Heart left ventricle (tissue), 16 donors: ENCODE data around the gene CHST11. TPM values are rescaled to one million over a fixed set of nuclear protein-coding genes. Genes with fewer than 3 reads are reported as not detected.
A peak's percentile ranks its signal among the peaks of the same experiment; 100 is the strongest.

Experiments used
- ATAC-seq, 4 donors: fragments of 200-7000 bp; cut with Tn5 transposase; one replicate each; pipeline ENCODE4 v1.9.1; 2020 to 2022; ENCODE audit warnings: moderate library complexity in 4 of 4, mild to moderate bottlenecking in 3 of 4, moderate number of reproducible peaks in 1 of 4
- DNase-seq, 5 donors: peaks; one replicate each; pipeline ENCODE4 v3.0.0-alpha.2; 2020
- H3K27ac ChIP-seq, 12 donors: fragments of 200-600 bp; sonication (generic) in 4 of 12; one replicate each; pipeline versions ENCODE4 v1.5.0 to v1.8.0; 2016 to 2022; ENCODE audit warnings: mild to moderate bottlenecking in 2 of 12
- H3K27me3 ChIP-seq, 9 donors: fragments of 200-600 bp; sonication (generic) in 2 of 9; one replicate each; pipeline versions ENCODE4 v1.5.1 to v1.8.0; 2016 to 2022; ENCODE audit warnings: mild to moderate bottlenecking in 3 of 9
- H3K36me3 ChIP-seq, 9 donors: fragments of 200-600 bp; sonication (generic) in 2 of 9; one replicate each; pipeline versions ENCODE4 v1.5.0 to v1.8.0; 2018 to 2022; ENCODE audit warnings: mild to moderate bottlenecking in 2 of 9
- H3K4me1 ChIP-seq, 12 donors: fragments of 200-600 bp; sonication (generic) in 4 of 12; one replicate each; pipeline versions ENCODE4 v1.5.0 to v1.8.0; 2016 to 2022; ENCODE audit warnings: mild to moderate bottlenecking in 3 of 12
- H3K4me3 ChIP-seq, 12 donors: fragments of 200-600 bp; sonication (generic) in 4 of 12; one replicate each; pipeline versions ENCODE4 v1.5.0 to v1.8.0; 2017 to 2022; ENCODE audit warnings: mild to moderate bottlenecking in 9 of 12, moderate library complexity in 4 of 12
- H3K9me3 ChIP-seq, 12 donors: fragments of 200-600 bp; sonication (generic) in 4 of 12; one replicate each; pipeline versions ENCODE4 v1.5.0 to v1.8.0; 2016 to 2022; ENCODE audit warnings: mild to moderate bottlenecking in 1 of 12
- POLR2A ChIP-seq, 2 donors: fragments of 450-650 bp; IDR thresholded peaks; one replicate each; pipeline ENCODE4 v1.6.1; 2017; ENCODE audit warnings: antibody characterized with exemption in 2 of 2, mild to moderate bottlenecking in 2 of 2, moderate library complexity in 2 of 2
- WGBS, 4 donors: extraction: QIAGEN DNeasy Blood & Tissue Kit in 2 of 4; methylation state at CpG; one replicate each; pipeline versions ENCODE4 v1.1.5 to v1.1.7; 2013 to 2018; 5-methylcytosine and 5-hydroxymethylcytosine counted together
- intact Hi-C, 10 donors: fragments of 100-400 bp; cut with DNase I; formaldehyde crosslinking; loops; one replicate each; pipeline versions ENCODE4 v1.11.1 to v1.14.2; 2022
- polyA plus RNA-seq, 2 donors: library from polyadenylated mRNA; stranded (reverse); fragments of 200-250 nt; gene quantifications; one replicate each; pipeline ENCODE4 v1.2.3, GENCODE V29; 2013
- total RNA-seq, 9 donors: library from RNA; depleted of rRNA in 2 of 9; stranded (reverse); fragments of >200 nt in 2 of 9; fragmentation: NEBNext Ultra II Directional in 3 of 9; extraction: Animal tissue kit (Norgen Biotek cat#: 25700) in 3 of 9; gene quantifications; one replicate each; pipeline versions ENCODE4 v1.1.0 to v1.2.4, GENCODE V29; 2016 to 2023
- TF ChIP-seq, protein P1 (sequence below), 12 donors: fragments of 200-600 bp; sonication (generic) in 4 of 12; IDR thresholded peaks; one replicate each; pipeline versions ENCODE4 v1.5.0 to v1.8.0; 2018 to 2022; ENCODE audit warnings: antibody characterized with exemption in 12 of 12, mild to moderate bottlenecking in 5 of 12
- donor health status: ischemic (EF 13 %, LVEDD 7.1; RV severe dilation, severe dysfunction).
- donor health status: healthy with polysubstance abuse.
- donor health status: DM: no; HTN: yes; CAD: no.
- donor health status: DM: no; HTN: no; CAD: no.
- donor health status: ischemic (EF 25% LVEDD 6.9; RV normal size, moderate dysfunction).
- donor health status: ischemic (EF 25% LVEDD 5.7; RV mildly dilated, moderate dysfunction).
- donor health status: healthy.
- donor health status: DM: yes; HTN: yes; CAD: no.
- donor health status: ischemic (EF 35%, LVEDD 5.7; RV mildly dilated, moderate dysfunction).
- donor health status: nonischemic (EF 11% LVEDD 7.7; RV severe dilation, severe dysfunction).
- donor health status: DM: yes; HTN: yes; CAD: no.
- donor health status: PGD.
- donor health status: ischemic (EF 29% LVEDD 5.4; RV normal size, mild dysfunction).
- donor health status: nonischemic (EF 23%, LVEDD 6.1; RV moderate dilation, normal function).

Gene CHST11
- total and polyA plus RNA-seq, 11 donors: 1.1 to 16.9 (median 3.4) TPM

DNA sequence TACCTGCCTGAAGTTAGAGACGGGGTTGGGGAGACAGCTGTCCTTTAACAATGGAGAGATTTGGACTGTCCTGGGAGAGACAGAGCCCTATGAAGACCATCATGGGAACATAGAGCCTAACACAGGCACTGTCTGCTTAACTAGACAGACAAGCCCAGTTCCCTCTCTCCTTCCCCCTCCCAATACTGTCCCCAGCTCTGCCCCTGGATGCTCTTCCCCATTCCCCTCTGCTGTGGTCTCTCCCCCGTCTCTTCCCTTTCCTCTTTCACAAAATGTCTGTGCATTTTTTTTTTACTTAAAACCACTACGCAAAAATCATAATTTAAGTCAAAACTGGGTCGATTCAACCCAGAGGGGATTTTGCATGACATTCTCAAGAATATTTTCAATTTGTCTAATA is 232.9 kb downstream of the CHST11 start:
- intact Hi-C loops: no loop called here
- no peak overlapping the region for H3K4me3 ChIP-seq
- no peak for DNase-seq
- ATAC-seq: peak in 3 of 4 donors; percentile 43 to 64 (median 52)
- H3K9me3 ChIP-seq: peaks cover 0 to 4% (median 0%) of the 10 kb centered on the region in 12 donors
- no peak for TF ChIP-seq POLR2A (IDR thresholded peaks at IDR 0.05)
- TF ChIP-seq, protein P1, sequence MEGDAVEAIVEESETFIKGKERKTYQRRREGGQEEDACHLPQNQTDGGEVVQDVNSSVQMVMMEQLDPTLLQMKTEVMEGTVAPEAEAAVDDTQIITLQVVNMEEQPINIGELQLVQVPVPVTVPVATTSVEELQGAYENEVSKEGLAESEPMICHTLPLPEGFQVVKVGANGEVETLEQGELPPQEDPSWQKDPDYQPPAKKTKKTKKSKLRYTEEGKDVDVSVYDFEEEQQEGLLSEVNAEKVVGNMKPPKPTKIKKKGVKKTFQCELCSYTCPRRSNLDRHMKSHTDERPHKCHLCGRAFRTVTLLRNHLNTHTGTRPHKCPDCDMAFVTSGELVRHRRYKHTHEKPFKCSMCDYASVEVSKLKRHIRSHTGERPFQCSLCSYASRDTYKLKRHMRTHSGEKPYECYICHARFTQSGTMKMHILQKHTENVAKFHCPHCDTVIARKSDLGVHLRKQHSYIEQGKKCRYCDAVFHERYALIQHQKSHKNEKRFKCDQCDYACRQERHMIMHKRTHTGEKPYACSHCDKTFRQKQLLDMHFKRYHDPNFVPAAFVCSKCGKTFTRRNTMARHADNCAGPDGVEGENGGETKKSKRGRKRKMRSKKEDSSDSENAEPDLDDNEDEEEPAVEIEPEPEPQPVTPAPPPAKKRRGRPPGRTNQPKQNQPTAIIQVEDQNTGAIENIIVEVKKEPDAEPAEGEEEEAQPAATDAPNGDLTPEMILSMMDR (IDR thresholded peaks at IDR 0.05): no peak
- H3K27me3 ChIP-seq: no peaks in the 10 kb centered on the region
- H3K27ac ChIP-seq: peak overlapping the region in 1 of 12 donors; percentile 23
- H3K4me1 ChIP-seq: peaks cover 0 to 76% (median 6%) of the 10 kb centered on the region in 12 donors
- WGBS, 4 donors: 82 to 93% (median 88%) methylated on average over 4 of the region's 4 CpGs
- H3K36me3 ChIP-seq: peaks cover 0 to 4% (median 0%) of the 10 kb centered on the region in 9 donors

DNA sequence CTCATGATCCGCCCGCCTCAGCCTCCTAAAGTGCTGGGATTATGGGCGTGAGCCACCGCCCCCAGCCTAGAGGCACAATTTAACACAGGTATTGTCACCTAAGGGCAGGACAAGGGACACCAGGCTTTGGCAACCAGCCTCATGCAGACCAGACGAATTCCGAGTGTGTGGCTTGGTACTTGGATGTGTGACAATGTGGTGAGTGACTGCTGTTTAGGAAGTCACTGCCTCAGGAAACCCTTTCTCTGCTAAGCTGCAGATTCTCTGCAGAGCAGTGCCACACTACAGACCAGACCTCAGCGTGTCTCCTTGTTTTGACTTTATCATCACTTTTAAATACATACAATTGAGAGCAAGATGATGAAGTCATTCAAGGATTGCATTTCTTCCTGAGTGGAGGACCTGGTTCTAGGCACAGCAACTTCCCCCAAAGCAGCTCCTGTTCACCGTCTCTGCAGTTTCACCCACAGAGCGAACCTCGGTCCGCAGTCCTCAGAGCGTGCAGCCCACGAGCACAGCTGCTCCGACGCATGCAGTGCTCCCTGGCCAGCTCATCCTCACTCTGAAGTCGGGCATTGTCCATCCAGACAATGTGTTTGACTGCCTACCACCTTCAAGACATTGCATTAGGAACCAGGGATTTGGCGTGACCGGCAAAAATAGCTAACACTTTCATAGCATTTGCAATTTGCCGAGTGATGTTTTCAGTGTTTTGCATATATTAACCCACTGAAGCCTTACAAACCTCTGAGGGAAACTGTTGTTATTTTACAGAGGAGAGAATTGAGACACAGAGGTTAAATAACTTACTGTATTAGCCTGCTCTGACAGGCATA is 235.2 kb downstream of the CHST11 start:
- intact Hi-C loops: no loop called here

DNA sequence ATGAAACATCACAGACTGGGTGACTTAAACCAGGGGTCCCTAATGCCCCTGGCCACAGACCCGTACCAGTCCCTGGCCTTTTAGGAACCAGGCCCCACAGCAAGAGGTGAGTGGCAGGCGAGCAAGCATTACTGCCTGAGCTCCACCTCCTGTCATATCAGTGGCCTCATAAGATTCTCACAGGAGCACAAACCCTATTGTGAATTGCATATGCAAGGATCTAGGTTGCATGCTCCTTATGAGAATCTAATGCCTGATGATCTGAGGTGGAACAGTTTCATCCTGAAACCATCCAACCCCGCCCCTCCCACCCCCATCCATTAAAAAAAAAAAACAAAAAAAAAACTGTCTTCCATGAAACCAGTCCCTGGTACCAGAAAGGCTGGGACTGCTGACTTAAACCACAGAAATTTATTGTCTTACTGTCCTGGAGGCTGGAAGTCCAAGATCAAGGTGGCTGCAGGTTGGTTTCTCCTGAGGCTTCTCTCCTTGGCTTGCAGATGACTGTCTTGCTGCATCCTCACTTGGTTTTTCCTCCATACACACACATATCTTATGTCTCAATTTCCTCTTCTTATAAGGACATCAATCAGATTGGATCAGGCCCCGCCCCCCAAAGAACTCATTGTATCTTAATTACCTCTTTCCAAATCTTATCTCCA is 235.9 kb downstream of the CHST11 start:
- no peak for DNase-seq
- Histone ChIP-seq H3K4me1 (peaks cover 0 to 60% (median 0%) of the 10 kb centered on the region in 12 donors), H3K27me3 (no peaks in the 10 kb centered on the region), H3K4me3 (no peak overlapping the region), H3K9me3 (peaks cover 0 to 4% (median 0%) of the 10 kb centered on the region in 12 donors), H3K27ac (no peak overlapping the region), H3K36me3 (peaks cover 0 to 4% (median 0%) of the 10 kb centered on the region in 9 donors)
- intact Hi-C loops: no loop called here
- TF ChIP-seq POLR2A (IDR thresholded peaks at IDR 0.05): no peak
- TF ChIP-seq, protein P1 (IDR thresholded peaks at IDR 0.05): no peak
- ATAC-seq: no peak
- WGBS, 4 donors: 74 to 99% (median 90%) methylated on average over 4 of the region's 4 CpGs

More for the DNA sequence above, 235.2 kb downstream of the CHST11 start:
- H3K4me3 ChIP-seq: no peak overlapping the region
- DNase-seq (no peak), ATAC-seq (peak in 1 of 4 donors; percentile 10)
- H3K27ac ChIP-seq: no peak overlapping the region
- peaks cover 0 to 67% (median 0%) of the 10 kb centered on the region in 12 donors for H3K4me1 ChIP-seq
- TF ChIP-seq, protein P1 (IDR thresholded peaks at IDR 0.05): no peak
- no peak for TF ChIP-seq POLR2A (IDR thresholded peaks at IDR 0.05)
- WGBS, 4 donors: 84 to 89% (median 85%) methylated on average over 19 of the region's 19 CpGs
- no peaks in the 10 kb centered on the region for H3K27me3 ChIP-seq
- H3K36me3 ChIP-seq: peaks cover 0 to 4% (median 0%) of the 10 kb centered on the region in 9 donors
- H3K9me3 ChIP-seq: peaks cover 0 to 4% (median 0%) of the 10 kb centered on the region in 12 donors

DNA sequence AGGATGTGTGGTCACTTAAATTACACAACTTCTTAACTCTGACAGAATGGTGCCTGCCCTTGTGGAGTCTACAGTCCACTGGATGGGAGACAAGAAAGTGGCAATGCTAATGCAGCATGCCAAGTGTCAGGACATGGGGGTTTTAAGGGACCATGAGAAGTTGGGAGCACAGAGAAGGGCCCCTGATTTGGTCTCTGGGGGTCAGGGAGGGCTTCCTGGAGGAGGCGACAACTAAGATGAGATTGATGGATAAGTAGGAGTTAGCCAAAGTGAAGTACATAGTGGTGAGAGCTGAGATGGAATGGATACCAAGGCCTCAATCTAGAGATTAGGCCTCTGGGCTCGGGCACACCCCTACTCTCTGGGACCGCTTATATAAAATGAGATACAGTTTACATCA is 236.7 kb downstream of the CHST11 start:
- intact Hi-C loops: no loop called here
- DNase-seq: no peak
- H3K27ac ChIP-seq: no peak overlapping the region
- H3K9me3 ChIP-seq: peaks cover 0 to 4% (median 0%) of the 10 kb centered on the region in 12 donors
- WGBS, 4 donors: 94 to 99% (median 98%) methylated on average over 3 of the region's 3 CpGs
- ATAC-seq: no peak
- no peaks in the 10 kb centered on the region for H3K27me3 ChIP-seq
- peaks cover 0 to 52% (median 0%) of the 10 kb centered on the region in 12 donors for H3K4me1 ChIP-seq
- TF ChIP-seq POLR2A (IDR thresholded peaks at IDR 0.05): no peak
- TF ChIP-seq, protein P1 (IDR thresholded peaks at IDR 0.05): no peak
- H3K36me3 ChIP-seq: peaks cover 0 to 4% (median 0%) of the 10 kb centered on the region in 9 donors
- H3K4me3 ChIP-seq: no peak overlapping the region
